Muscle of leg (tissue), 11 donors: ENCODE measurements around the gene GLTP. TPM values are rescaled to one million over a fixed set of nuclear protein-coding genes. Genes with fewer than 3 reads are reported as not detected.
"Not testable (repeated sequence)": the region's sequence is repeated elsewhere in the genome, so short reads cannot be mapped to it uniquely, and the experiment has no call there.

Experiments
- DNase-seq: peaks from one replicate; pipeline ENCODE4 v3.0.0; 2013
- H3K27ac ChIP-seq: one replicate; pipeline ENCODE4 v1.5.1; 2013; ENCODE audit warnings: mild to moderate bottlenecking, low read length, control low read depth
- H3K27me3 ChIP-seq: one replicate; pipeline ENCODE4 v1.6.1; 2013; ENCODE audit warnings: low read length; ENCODE audit not compliant: control insufficient read depth, insufficient read depth
- H3K36me3 ChIP-seq: one replicate; pipeline ENCODE4 v1.6.1; 2013; ENCODE audit warnings: low read length; ENCODE audit not compliant: control insufficient read depth, insufficient read depth
- H3K4me1 ChIP-seq: one replicate; pipeline ENCODE4 v1.6.1; 2013; ENCODE audit warnings: low read length; ENCODE audit not compliant: control insufficient read depth, insufficient read depth
- H3K4me3 ChIP-seq: one replicate; pipeline ENCODE4 v1.5.1; 2013; ENCODE audit warnings: low read length, control low read depth
- H3K9me3 ChIP-seq: replicated peaks from 2 replicates; pipeline ENCODE4 v1.6.1; 2013; ENCODE audit warnings: low read depth, low read length; ENCODE audit not compliant: control insufficient read depth
- WGBS: methylation state at CpG from one replicate; pipeline ENCODE4 v1.1.5; 2013; ENCODE audit warnings: missing lambda C conversion rate; ENCODE audit not compliant: insufficient coverage; 5-methylcytosine and 5-hydroxymethylcytosine counted together
- polyA plus RNA-seq, 8 donors: library from polyadenylated mRNA; unstranded; fragments of 120-200 nt; gene quantifications; one replicate each; pipeline versions ENCODE4 v1.2.1 to v1.2.3, GENCODE V29; 2013; ENCODE audit warnings: inconsistent platforms in 1 of 8, low replicate concordance in 1 of 8; ENCODE audit not compliant: insufficient read length in 8 of 8, insufficient read depth in 1 of 8
- total RNA-seq: library from RNA; stranded (reverse); fragments of 120-200 nt; gene quantifications from one replicate; pipeline ENCODE4 v1.2.4, GENCODE V29; 2013

Gene GLTP
- total and polyA plus RNA-seq, 9 donors = 17.9 to 34.2 (median 22.4) TPM

DNA sequence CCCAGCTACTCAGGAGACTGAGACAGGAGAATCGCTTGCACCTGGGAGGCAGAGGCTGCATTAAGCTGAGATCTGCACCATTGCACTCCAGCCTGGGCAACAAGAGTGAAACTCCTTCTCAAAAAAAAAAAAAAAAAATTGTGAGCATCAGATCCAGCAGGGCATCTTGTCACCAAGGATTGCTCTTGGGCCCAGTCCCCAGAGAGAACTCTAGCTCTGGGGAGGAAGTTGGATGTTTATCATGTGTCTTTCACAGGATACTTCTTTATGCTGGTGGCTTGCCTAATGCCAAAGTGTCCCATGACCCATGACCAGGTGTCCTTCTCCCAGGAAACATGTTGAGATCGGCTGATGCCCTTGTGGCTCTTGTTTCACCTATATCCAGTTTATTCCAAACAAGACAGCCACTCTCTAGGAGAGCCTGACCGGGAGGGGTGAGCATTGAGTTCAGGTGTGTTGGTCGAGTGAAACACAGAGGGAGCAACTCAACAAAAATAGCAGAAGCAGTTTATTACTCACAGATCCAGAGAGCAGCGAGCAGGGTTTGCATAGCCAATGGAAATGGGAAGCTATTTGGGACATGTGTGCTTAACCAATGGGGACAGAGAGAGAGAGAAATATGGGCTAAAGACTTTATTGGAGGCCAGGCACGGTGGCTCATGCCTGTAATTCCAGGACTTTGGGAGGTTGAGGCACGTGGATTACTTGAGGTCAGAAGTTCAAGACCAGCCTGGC is 13.1 kb upstream of the GLTP start:
- no peak overlapping the region for H3K27ac ChIP-seq
- DNase-seq = no peak
- WGBS = no CpG with 5 or more reads among the region's 7 CpGs

DNA sequence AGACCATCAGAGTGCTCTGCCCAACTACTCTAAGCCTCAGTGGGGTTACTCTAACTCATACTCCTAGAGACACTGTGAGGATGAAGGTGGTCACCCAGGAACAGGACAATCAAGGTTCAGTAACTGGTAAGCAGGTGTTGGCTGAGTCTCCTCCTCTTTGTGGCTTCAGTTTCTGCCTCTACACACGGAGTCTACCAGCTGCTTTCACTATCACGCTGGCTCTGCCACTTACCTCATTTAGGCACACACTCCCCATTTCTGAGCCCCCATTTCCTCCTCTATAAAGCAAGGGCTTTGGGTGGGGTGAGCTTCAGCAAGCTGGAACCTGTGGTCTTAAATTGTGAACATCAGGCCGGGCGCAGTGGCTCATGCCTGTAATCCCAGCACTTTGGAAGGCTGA is 12.4 kb upstream of the GLTP start:
- no peak for DNase-seq
- Histone ChIP-seq H3K27me3 (no peaks in the 10 kb centered on the region), H3K9me3 (no peaks in the 10 kb centered on the region), H3K4me3 (no peak overlapping the region), H3K36me3 (no peaks in the 10 kb centered on the region), H3K27ac (no peak overlapping the region), H3K4me1 (peaks cover 8% of the 10 kb centered on the region)
- 40% methylated on average over 1 of the region's 4 CpGs for WGBS

More for the DNA sequence above, 13.1 kb upstream of the GLTP start:
- Histone ChIP-seq H3K4me1 (peaks cover 8% of the 10 kb centered on the region), H3K4me3 (no peak overlapping the region), H3K27me3 (no peaks in the 10 kb centered on the region), H3K9me3 (no peaks in the 10 kb centered on the region), H3K36me3 (no peaks in the 10 kb centered on the region)

DNA sequence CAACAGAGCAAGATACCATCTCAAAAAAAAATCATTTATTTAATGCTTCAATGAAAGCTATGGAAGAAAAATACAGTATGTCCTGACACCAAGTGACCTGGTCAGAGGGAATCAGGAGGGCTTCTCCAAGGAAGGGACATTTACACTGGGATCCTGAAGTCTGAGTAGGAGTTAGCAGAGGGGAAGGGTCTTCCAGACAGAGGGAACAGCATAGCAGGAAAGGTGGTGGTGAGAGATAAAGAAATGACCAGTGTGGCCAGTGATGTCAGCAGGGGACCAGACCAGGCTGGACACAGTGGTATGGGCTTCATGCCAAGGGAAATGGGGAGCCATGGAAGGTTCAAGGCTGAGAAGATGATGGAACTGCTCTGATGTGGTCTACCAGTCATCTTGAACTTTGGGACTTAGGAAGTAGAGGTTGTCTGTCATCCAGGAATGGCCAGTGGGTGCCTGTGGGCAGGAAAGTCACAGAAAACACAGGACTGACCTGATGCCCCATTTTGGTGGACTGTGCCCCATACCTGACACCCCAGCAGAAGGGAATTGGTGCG is 11.9 kb upstream of the GLTP start:
- Histone ChIP-seq H3K4me3 (no peak overlapping the region), H3K4me1 (peaks cover 8% of the 10 kb centered on the region), H3K9me3 (no peaks in the 10 kb centered on the region), H3K27me3 (no peaks in the 10 kb centered on the region), H3K36me3 (no peaks in the 10 kb centered on the region), H3K27ac (no peak overlapping the region)
- no peak for DNase-seq
- no CpG with 5 or more reads among the region's 1 CpG for WGBS

DNA sequence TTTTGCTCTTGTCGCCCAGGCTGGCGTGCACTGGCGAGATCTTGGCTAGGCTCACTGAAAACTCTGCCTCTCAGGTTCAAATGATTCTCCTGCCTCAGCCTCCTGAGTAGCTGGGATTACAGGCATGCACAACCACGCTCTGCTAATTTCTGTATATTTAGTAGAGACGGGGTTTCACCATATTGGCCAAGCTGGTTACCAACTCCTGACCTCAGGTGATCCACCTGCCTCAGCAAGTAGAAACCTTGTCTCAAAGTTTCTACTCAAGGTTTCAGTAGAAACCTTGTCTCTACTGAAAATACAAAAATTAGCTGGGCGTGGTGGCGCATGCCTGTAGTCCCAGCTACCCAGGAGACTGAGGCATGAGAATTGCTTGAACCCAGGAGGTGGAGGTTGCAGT is 11.4 kb upstream of the GLTP start:
- WGBS = 94% methylated on average over 5 of the region's 7 CpGs
- H3K27me3 ChIP-seq, H3K4me3 ChIP-seq, H3K27ac ChIP-seq, H3K9me3 ChIP-seq, H3K4me1 ChIP-seq, H3K36me3 ChIP-seq, DNase-seq: not testable (repeated sequence)

DNA sequence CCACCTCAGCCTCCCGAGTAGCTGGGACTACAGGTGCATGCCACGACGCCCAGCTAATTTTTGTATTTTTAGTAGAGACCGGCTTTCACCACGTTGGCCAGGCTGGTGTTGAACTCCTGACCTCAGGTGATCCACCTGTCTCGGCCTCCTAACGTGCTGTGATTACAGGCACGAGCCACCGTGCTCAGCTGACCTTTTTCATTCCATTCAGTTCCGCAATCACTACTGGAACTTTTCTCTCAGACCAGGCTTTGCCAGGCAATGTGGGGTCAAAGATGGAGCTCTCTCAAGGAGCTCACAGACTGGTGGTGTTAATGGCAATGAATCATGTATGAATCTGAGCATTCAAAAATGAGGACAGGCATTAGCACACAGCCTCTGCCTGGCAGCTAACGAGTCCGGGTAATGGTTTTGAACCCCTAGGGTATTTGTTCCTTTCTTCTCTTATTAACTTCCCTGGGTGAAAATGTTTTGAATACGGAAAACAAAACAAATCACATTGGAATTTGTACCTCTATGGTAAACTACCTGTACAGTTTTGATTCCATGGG is 10.4 kb upstream of the GLTP start:
- H3K9me3 ChIP-seq = no peaks in the 10 kb centered on the region
- no peak overlapping the region for H3K4me3 ChIP-seq
- 65% methylated on average over 8 of the region's 13 CpGs for WGBS
- no peaks in the 10 kb centered on the region for H3K27me3 ChIP-seq
- no peaks in the 10 kb centered on the region for H3K36me3 ChIP-seq
- no peak for DNase-seq
- H3K27ac ChIP-seq = no peak overlapping the region
- H3K4me1 ChIP-seq = peaks cover 8% of the 10 kb centered on the region

DNA sequence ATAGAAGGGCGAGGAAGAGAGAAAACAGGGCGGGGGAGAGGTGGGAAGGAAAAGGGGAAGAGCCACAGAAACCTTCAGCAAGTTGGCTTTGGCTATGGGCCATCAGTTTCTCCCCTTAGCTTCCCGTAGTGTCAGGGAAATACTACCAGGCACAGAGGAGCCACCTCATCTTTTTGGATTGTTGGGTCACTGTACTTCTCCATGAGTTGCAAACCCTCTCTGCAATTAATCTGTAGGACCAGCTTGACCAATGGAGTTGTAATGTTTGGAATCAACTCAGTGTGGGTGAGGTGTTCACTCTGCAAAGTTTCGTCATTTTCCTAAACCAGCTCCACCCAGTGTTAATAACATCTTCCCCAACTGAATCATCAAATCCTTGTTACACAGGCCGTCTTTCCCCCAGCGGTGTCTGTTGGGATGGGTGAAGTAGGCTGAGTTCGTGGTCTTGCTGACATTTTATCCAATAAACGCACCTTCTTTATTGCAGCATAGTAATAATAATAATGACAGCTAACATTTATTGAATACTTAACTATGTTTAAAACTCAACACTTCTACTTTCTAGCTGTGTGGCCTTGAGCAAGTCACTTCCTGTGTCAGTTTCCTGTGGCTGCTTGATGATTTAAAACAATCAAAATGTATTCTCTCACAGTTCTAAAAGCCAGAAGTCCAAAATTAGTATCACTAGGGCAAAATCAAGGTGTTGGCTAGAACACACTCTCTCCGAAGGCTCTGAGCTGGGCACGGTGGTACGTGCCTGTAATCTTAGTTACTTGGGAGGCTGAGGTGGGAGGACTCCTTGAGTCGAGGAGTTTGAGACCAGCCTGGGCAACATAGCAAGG is 8.1 kb upstream of the GLTP start:
- 57% methylated on average over 2 of the region's 12 CpGs for WGBS
- Histone ChIP-seq H3K36me3 (no peaks in the 10 kb centered on the region), H3K27ac (no peak overlapping the region), H3K4me3 (no peak overlapping the region), H3K9me3 (no peaks in the 10 kb centered on the region), H3K4me1 (peaks cover 8% of the 10 kb centered on the region), H3K27me3 (no peaks in the 10 kb centered on the region)
- DNase-seq = peak; percentile 15

DNA sequence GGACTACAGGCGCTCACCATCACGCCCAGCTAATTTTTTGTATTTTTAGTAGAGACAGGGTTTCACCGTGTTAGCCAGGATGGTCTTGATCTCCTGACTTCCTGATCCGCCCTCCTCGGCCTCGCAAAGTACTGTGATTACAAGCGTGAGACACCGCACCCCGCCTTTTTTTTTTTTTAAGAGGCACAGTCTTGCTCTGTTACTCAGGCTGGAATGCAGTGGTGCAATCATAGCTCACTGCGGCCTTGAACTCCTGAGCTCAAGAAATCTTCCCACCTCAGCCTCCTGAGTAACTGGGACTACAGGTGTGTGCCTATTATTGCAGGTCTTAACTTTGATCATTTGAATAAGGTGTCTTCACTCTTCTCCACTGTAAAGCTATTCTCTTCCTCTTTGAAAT is 5.3 kb upstream of the GLTP start:
- 72% methylated on average over 9 of the region's 10 CpGs for WGBS
- no peaks in the 10 kb centered on the region for H3K36me3 ChIP-seq
- no peaks in the 10 kb centered on the region for H3K9me3 ChIP-seq
- H3K4me3 ChIP-seq = no peak overlapping the region
- DNase-seq = no peak
- H3K27ac ChIP-seq = no peak overlapping the region
- H3K27me3 ChIP-seq = no peaks in the 10 kb centered on the region
- peaks cover 12% of the 10 kb centered on the region for H3K4me1 ChIP-seq

DNA sequence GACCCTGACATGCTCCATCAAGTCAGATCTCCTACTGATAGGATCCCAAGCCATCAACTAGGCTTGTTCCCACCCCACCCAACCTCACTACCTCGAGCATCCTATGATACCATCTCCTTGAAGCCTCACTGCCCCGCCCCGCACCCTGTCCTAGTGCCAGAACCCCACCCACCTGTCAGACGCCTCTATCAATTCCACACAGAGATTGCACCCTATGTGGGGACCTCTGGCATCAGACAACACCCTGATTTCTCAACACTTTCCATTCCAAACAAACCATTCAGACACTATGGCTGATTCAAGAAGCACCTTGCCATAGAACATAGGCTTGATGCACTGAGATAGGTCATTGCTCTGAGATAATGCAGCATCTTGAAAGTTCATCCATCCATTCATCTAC is 3.1 kb upstream of the GLTP start:
- H3K9me3 ChIP-seq = no peaks in the 10 kb centered on the region
- no peaks in the 10 kb centered on the region for H3K27me3 ChIP-seq
- no peaks in the 10 kb centered on the region for H3K36me3 ChIP-seq
- WGBS = 65% methylated on average over 4 of the region's 4 CpGs
- no peak overlapping the region for H3K27ac ChIP-seq
- H3K4me3 ChIP-seq = no peak overlapping the region
- no peak for DNase-seq
- peaks cover 19% of the 10 kb centered on the region for H3K4me1 ChIP-seq

DNA sequence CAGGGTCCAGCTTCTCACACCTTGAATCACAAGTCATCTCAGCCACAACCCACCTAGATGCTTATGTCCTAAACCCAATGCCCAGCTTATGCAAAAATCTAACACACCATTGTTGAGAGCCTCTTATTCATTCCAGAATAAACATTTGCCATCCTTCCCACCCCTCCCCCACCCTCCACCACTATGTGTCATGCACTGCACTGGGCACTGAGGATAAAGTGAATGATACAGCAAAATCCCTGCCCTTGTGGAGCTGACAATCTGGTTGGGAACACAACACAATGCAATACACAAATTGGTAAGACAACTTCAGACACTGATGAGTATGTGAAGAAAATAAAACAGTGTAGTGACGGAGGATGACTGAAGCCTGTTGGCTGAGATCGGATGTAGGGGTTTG is 1.4 kb upstream of the GLTP start:
- peaks cover 4% of the 10 kb centered on the region for H3K36me3 ChIP-seq
- H3K9me3 ChIP-seq = no peaks in the 10 kb centered on the region
- DNase-seq = no peak
- H3K27ac ChIP-seq = no peak overlapping the region
- no peak overlapping the region for H3K4me3 ChIP-seq
- peaks cover 21% of the 10 kb centered on the region for H3K4me1 ChIP-seq
- 85% methylated on average over 2 of the region's 2 CpGs for WGBS
- H3K27me3 ChIP-seq = no peaks in the 10 kb centered on the region

DNA sequence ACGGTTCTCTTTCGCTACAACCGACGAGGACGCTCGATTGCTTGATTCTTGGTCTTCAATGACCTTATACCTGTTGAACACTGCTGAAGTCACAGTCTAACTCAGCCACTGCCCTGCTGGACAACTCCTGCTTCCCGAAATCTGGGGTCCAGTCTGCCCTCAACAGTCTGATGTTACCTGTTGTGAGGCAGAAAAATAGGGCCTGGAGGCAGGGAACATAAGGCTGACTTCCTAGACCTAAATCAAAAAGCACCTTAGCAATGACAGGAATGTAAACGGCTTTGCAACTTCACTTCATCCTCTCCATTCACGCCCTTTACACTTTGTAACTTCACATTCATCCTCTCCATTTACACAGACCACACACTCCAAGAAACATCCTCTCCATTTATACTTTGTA is 597 bp upstream of the GLTP start:
- WGBS = 3% methylated on average over 9 of the region's 9 CpGs
- DNase-seq = no peak
- H3K36me3 ChIP-seq = peaks cover 4% of the 10 kb centered on the region

More for the DNA sequence above, 597 bp upstream of the GLTP start:
- Histone ChIP-seq H3K27me3 (no peaks in the 10 kb centered on the region), H3K9me3 (no peaks in the 10 kb centered on the region), H3K4me3 (peak overlapping the region; percentile 66), H3K27ac (no peak overlapping the region), H3K4me1 (peaks cover 21% of the 10 kb centered on the region)
